CD4-positive, alpha-beta T cell treated with Interleukin-10 for 1 hour (primary cell): ENCODE measurements around the gene HES4.
A peak's percentile ranks its signal among the peaks of the same experiment; 100 is the strongest.
"Not testable (repeated sequence)": the region's sequence is repeated elsewhere in the genome, so short reads cannot be mapped to it uniquely, and the experiment has no call there.

ENCODE experiments used
- DNase-seq: peaks from one replicate; pipeline ENCODE4 v3.0.0-alpha.2; 2020

The HES4 gene

DNA sequence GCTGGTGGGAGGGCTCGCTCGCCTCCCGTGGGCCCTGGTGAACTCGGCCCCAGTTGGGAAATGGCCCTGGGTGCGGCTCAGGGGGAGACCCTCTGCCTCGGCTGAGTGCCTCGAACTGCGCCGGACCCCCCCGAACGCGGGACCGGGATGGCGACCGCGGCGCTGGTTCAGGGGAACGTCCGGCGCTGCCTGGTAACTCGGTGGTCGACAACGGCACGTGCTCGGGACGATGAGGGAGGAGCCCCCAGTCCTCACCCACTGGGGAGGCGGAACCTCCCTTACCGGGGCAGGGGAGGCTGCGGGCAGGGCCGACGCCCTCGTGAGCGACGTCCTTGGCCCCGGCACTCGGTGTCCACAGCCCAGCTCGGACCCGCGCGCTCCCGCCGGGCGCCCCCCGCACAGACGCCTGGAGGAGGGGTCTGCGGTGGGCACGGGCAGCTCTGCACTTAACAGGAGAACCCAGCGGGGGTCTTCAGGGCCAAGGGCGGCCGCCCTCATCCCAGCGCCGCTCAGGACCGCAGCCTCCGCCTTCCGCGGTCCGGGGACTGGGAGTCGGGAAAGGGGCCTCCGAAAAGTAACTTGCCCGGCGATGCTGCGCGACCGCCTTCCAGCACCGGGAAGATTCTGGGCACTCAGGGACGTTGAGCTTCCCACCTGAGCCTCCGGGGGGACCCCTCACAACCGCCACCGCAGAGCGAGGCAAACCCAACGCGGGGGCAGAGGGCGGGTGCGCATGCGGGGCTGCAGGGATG is 1.7 kb downstream of the HES4 start:
- DNase-seq: no peak

DNA sequence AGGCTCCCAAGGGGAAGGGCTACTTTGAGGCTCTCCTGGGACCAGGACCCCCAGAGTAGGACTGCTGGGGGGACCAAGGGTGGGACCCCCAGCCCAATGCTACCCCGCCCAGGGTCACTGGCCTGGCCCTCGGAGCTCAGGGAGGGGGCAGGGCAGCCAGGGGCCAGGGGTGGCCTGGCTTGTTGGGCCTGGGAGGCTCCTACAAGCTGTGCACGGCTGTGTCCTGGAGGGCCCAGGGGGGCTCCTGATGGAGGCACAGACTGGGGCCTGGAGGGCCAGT is 2.2 kb downstream of the HES4 start:
- DNase-seq: no peak

DNA sequence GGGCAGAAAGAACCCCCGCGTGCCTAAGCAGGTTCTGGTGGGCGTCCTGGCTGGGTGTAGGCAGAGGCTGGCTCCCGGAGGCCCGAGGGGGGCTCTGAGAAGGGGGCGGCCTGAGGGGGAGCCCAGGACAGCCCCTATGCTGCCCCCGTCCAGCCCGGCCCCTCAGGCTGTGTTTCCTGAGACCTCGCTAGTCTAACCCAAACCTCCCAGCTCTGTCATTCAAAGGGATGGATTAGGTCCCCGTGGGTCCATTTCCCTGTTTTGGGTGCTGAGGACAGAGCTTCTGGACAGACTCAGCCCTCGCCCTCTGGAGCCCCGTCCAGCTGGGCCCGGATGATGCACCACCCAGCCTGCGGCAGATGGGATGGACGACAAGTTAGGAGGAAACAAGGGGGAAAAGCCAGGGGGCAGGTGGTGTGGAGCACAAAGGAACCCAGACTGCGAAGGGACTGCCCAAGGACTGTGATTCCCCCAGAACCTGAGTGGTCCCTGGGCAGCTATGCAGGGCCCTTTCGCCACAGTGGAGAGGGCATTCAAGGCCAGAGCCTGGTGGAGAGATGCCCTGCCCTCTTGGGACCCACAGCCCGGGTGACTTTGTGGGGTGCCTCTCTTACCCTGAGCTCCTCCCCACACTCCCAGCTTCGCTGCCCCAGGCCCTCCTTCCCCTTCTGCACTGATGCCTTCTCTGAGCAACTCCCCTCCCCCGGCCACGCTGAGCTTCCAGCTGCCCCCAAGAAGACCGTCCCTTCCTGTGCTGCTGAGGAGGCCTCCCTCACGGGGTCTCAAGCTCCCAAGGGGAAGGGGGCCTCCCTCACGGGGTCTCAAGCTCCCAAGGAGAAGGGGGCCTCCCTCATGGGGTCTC is 2.8 kb downstream of the HES4 start:
- DNase-seq: no peak

DNA sequence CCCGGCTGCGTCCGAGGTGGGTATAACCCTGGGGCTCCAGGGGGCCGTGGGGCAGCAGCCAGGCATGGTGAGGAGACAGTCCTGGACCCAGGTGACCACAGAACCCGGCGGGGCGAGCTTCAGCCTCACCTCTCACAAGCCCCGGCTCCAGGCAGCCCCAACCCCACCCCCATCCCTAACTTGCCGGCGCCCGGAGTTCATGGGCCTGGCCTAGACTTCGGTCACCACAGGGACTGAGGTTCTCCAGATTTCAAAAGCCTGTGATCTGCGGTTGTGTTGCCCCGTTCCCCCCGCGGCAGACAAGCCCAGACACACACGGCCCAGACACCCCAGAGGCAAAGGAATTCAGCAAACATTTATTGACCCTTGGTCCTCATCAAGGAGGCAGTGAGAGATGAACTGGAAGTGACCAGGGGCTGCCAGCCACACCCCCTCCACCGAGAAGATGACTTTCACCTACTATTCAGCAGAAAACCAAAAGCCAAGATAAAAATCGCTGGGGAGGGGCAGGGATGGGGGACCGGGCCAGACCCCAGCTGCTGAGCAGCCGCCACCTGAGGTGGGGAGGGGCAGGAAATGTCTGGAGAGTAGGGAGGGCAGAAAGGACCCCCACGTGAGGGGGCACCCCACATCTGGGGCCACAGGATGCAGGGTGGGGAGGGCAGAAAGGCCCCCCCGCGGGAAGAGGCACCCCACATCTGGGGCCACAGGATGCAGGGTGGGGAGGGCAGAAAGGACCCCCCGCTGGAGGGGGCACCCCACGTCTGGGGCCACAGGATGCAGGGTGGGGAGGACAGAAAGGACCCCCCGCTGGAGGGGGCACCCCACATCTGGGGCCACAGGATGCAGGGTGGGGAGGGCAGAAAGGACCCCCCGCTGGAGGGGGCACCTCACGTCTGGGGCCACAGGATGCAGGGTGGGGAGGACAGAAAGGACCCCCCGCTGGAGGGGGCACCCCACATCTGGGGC is 3.9 kb downstream of the HES4 start:
- DNase-seq: no peak

DNA sequence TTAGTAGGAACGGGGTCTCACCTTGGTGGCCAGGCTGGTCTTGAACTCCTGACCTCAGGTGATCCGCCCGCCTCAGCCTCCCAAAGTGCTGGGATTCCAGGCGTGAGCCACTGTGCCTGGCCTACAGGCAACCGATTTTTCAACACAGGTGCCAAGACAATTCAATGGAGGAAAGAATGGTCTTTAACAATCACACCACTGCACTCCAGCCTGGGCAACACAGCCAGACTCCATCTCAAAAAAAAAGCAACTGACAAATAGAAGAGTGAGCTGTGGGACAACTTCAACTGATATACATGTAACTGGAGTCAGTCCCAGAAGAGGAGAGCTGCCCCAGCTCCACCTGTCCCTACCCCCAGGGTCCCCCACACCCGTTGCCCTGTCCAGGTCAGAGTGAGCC is 5.4 kb downstream of the HES4 start:
- not testable (repeated sequence) for DNase-seq

DNA sequence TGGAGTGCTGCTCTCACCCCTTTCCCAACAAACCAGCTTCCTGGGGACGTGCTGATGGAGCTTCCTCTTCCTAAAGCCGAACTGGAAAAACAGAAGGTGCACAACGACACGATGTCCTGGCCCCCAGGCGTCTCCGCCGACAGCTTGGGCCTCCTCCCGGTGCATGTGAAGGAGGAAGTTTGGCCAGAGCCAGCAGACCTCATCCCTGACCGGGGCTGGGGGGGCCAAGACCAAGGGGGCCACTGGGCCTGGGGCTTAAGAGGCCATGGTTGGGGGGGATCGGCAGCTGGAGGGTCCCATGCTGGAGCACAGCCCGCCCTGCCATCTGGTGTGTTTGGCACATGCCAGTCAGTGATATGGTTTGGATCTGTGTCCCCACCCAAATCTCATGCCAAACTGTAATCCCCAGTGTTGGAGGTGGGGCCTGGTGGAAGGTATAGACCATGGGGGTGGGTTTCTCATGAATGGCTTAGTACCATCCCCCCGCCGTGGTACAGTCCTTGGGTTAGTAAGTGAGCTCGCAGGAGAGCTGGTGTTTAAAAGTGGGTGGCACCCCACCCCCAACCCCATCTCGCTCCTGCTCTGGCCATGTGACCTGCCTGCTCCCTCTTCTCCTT is 6.4 kb downstream of the HES4 start:
- no peak for DNase-seq

DNA sequence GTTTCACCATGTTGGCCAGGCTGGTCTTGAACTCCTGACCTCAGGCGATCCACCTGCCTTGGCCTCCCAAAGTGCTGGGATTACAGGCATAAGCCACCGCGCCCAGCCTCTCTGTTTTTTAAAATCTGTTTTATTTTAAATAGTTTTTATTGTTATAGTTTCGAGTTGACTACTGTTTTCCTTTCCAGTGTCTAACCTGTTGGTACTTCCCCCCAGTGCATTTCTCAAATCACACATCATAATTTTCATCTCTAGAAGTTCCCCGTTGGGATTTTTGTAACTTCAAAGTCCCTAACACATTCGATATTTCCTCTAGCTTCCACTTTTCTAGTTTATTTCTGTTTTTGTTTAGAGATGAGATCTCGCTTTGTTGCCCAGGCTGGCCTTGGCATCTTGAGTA is 7.5 kb downstream of the HES4 start:
- no peak for DNase-seq

DNA sequence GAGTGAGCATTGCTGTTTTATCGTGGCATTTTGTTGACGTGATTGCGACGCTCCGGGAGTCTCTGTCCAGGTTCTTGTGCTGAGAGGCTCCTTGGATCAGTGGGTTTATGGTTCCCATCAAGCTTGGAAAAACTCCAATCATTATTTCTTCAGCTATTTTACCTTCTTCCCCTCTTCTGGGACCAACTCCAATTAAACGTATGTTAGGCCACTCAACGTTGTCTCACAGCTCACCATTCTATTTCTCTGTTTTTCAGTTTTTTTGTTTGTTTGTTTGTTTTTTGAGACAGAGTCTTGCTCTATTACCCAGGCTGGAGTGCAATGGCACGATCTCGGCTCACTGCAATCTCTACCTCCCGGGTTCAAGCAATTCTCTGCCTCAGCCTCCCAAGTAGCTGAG is 8.0 kb downstream of the HES4 start:
- DNase-seq: no peak

DNA sequence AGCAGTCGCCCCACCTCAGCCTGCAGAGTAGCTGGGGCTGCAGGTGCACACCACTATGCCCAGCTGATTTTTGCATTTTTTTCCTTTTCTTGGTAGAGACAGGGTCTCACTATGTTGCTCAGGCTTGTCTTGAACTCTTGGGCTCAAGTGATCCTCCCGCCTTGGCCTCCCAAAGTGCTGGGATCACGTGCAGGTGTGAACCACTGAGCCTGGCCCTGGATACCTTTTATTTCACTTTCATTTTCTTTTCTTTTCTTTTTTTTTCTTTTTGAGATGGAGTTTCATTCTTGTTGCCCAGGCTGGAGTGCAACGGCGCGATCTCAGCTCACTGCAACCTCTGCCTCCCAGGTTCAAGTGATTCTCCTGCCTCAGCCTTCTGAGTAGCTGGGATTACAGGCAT is 8.6 kb downstream of the HES4 start:
- not testable (repeated sequence) for DNase-seq

DNA sequence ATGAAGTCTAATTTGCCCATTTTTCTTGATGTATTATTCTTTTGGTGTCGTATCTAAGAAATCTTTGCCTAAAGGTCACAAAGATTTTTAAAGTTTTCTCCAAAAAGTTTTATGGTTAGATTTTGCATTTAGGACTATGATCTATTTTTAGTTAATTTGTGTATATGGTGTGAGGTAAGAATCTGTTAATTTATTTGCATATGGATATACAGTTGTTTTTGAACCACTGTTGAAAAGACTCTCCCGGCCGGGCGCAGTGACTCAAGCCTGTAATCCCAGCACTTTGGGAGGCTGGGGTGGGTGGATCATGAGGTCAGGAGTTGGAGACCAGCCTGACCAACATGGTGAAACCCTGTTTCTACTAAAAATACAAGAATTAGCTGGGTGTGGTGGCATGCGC is 11.8 kb downstream of the HES4 start:
- DNase-seq: not testable (repeated sequence)

DNA sequence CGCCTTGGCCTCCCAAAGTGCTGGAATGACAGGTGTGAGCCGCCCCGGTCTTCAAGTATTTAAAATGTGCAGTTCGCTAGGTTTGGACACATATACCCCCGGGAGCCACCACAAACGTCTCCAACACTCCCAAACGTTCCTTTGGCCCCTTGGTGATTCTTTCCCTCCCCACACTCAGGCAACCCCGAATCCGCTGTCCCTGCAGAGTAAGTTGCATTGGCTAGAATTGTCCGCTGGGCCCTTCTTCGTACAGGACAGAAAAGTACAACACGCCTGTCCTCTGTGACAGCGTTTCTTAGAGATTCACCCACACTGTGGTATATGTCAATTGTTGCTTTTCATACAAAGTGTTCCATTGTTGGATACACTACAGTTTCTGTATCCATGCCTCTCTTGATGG is 14.8 kb downstream of the HES4 start:
- DNase-seq: no peak

DNA sequence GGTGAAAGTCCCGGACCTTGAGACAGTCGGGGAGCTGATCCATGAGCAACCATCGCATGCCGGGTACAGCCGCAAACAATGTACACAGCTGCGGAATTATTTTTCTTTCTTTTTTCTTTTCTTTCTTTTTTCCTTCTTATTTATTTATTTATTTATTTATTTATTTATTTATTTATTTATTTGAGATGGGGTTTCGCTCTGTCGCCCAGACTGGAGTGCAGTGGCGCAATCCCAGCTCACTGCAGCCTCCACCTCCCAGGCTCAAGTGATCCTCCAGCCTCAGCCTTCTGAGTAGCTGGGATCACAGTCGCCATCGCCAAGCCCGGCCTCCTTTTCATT is 15.5 kb downstream of the HES4 start:
- DNase-seq: no peak

DNA sequence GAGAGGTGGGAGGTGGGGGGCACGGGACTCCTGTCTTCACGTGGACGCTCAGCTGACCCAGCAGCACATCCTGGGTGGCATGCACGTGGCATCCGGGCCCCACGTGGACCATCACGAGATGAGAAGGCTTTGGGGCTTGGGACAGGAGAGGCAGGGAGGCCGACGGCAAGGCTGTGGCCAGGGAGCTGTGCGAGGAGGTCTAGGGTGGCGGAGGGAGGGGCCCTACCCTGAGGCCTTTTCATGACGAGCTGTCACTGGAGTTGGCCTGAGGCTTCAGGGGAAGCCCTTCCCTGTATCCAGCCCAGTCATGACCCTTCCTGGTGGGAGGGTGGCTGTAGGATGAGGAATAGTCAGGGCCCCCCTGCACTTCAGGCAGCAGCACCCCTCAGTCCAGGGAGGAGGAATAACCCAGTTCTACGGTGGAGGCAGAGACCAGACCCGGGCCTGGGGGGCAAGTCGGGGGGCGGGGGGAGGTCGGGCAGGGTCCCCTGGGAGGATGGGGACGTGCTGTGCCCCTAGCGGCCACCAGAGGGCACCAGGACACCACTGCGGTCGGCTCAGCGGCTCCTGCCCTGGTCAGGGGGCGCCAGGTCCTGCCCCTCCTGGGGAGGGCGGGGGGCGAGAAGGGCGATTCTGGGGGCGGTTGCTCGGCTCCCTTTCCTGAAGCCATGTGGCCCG is 16.0 kb downstream of the HES4 start:
- DNase-seq: peak; percentile 60

DNA sequence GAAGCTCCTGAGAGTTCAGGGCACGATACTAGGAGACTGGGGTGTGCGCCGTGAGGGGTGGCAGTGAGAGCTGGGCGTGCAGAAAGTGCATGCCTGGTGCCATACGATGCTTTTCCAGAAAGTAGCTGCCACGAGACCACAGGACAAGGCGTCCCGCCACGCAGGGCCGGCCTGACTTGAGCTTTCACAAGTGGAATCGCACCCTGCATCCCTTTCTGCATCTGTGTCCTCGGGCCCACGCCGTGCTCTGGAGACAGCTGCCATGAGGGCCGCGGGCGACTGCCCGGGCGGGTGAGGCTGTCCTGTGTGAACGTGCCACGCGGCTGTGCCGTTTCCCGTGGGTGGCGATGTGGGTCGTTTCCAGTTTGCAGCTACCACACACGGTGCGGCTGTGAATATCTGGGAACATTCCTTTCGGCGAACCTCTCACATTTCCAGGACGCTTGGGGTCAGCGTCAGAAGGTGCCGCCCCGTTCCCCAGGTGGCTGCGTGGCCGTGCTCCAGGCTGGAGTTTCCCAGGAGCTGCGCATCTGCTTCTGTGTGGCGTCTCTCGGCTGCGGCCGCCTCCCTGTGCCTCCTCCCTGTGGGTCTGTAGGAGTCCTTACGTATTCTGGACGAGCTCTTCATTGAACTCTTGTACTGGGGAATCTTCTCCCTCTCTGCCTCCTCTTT is 17.0 kb downstream of the HES4 start:
- DNase-seq: no peak

DNA sequence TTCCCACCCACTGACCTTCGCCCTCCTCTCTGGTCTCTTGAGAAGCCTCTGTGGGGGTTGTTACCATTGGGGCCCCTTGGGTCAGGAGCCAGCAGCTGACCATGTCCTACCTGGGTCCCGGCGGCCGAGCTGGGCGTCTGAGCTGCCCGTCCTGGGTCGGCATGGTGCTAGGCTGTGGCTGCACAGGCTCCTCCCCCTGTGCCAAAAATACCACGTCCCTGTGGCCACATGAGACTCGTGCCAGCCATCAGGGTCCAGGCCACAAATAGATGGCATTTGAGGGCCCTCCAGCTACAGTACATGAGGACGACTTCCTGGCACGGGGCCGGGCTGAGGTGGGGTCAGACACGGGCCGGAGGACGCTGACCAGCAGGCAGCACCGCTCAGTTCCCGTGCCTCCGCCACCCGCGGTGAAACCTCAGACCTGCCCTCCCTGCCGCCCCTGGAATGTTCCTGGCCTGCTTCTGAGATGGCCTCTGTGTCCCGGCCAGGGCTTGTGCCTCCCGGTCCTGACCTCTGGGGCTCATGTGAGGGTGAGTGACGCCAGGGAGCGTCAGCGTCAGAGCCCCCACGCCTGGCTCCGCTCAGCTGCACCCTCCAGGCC is 17.8 kb downstream of the HES4 start, which contains the start of gene PERM1:
TSS of gene PERM1 (minus strand) at position 139 of the 604 bp plus-strand sequence. CDS start 1,064 bp downstream, outside the sequence.
- no peak for DNase-seq

DNA sequence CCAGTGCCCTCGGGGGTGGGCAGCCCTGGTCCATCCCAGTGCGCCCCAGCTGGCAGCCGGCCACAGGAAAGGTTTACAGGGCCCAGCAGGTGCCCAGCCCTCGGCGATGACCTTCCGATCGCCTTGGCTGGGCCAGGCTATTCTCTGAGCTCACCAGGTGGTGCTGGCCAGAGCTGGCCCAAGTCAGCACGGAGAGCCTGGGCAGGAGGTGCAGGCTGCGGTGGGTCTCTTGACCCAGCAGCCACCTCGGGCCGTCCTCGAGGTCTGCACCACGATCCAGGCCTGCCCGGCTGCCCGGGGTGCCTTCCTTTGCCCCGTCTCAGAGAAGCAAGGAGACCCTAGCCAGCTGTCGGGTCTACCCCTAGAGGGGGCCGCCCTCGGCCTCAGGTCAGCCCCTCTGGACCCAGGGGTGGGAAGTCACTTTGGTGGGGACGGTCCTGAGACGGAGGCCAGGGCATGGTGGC is 18.4 kb downstream of the HES4 start:
- no peak for DNase-seq

DNA sequence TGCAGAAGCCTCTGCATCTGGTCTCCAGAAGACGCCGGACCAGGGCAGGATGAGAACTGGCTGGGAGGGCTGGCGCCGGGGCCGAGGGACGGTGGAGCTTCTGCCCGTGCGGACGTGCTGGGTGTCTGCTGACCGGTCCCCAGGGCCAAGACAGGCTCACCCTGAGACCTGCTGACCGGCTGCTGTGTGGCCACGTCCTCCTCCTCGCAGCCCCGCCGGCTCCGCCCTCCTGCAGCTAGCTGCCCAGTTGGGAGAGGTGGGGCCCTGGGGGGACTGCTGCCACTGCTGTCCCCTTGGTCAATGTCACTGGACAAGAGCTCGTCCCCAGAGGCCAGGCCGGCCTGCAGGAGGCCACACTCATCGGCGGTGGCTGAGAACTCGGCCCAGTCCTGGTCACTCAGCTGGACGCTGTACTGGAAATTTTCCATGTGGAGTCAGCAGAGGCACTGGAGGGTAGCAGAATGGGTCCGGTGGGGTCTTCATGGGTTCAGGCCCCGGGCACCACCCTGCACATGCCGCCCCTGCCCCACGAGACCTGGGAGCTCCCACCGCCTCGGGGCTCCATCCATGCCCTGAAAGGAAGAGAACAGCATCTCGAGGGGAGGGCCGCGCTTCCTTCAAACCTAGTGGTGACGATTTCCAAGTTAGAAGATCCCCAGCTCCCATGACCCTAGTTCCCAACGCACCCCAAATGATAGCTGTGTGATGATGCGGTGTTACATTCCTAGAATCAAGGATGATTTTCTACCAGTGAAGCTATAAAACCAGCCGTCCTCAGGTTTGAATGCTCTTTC is 19.1 kb downstream of the HES4 start:
- no peak for DNase-seq

DNA sequence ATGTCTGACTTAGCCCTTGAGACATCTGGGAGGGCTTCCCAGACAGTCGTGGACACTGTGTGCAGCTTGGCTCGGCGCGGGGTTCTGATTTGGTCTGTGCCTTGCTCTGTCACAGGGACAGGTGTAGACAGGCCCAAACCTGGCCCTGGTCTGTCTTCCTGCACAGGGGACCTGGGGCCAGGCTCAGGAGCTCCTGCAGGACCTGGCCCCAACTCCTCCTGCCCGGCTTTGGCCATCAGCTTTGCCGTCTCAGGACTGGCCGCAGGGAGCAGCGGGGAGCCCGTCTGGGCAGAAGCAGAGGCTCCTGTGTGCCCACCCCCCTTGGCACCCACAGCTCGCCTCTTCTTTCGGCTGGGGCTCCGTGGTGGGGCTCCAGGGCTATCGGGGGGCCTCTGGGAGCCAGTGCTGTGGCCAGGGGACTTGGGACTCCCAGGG is 19.7 kb downstream of the HES4 start:
- DNase-seq: no peak

DNA sequence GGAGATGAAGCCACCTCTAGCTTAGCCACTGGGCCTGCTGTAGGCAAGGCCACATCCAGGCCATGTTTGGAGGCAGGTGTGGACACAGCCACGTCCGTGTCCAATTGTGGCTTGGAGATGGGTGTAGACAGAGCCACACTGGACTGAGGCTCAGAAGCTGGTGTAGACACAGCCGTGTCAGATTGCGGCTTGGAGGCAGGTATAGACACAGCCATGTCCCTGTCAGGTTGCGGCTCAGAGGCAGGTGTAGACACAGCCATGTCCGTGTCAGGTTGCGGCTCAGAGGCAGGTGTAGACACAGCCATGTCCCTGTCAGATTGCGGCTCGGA is 20.2 kb downstream of the HES4 start:
- DNase-seq: no peak
